Body of pancreas (tissue), 4 donors: Measurements from ENCODE around the gene WDR5. TPM values are rescaled to one million over a fixed set of nuclear protein-coding genes. Genes with fewer than 3 reads are reported as not detected.

Experiments
- ATAC-seq: fragments of 150-250 bp; one replicate; pipeline ENCODE4 v1.9.1; 2016
- DNase-seq, 4 donors: peaks; one replicate each; pipeline ENCODE4 v3.0.0-alpha.2; 2019
- H3K27ac ChIP-seq, 4 donors: fragments of 200-600 bp; sonication (generic); 1 replicate in 3 of 4; 2 replicates in 1 of 4; pipeline versions ENCODE4 v1.5.1 to v1.6.1; 2016 to 2019; ENCODE audit warnings: mild to moderate bottlenecking in 1 of 4, mixed read lengths in 1 of 4, moderate library complexity in 1 of 4
- H3K27me3 ChIP-seq, 2 donors: fragments of 200-600 bp; sonication (generic); one replicate each; pipeline ENCODE4 v1.6.0; 2016; ENCODE audit warnings: mild to moderate bottlenecking in 1 of 2
- H3K36me3 ChIP-seq, 2 donors: fragments of 200-600 bp; sonication (generic); replicated peaks in 1 of 2; 2 replicates each; pipeline ENCODE4 v1.5.1; 2016; ENCODE audit warnings: low read depth in 2 of 2; ENCODE audit not compliant: insufficient read depth in 1 of 2
- H3K4me1 ChIP-seq: fragments of 200-600 bp; sonication (generic); one replicate; pipeline ENCODE4 v1.6.0; 2016
- H3K4me3 ChIP-seq, 2 donors: fragments of 200-600 bp; sonication (generic); 1 replicate in 1 of 2; 2 replicates in 1 of 2; pipeline ENCODE4 v1.5.1; 2016 to 2019
- H3K9me3 ChIP-seq, 3 donors: fragments of 200-600 bp; sonication (generic); 1 replicate in 2 of 3; 2 replicates in 1 of 3; pipeline ENCODE4 v1.5.1; 2016
- CTCF ChIP-seq, 7 experiments: fragments of 450-650 bp in 4 of 7; fragments of 200-600 bp in 3 of 7; sonication (generic) in 3 of 7; IDR thresholded peaks; one replicate each; pipeline ENCODE4 v1.5.1; 2016 to 2019; ENCODE audit warnings: antibody characterized with exemption in 7 of 7
- POLR2A ChIP-seq, 3 donors: fragments of 450-650 bp; IDR thresholded peaks; one replicate each; pipeline ENCODE4 v1.6.1; 2016; ENCODE audit warnings: antibody characterized with exemption in 3 of 3, mild to moderate bottlenecking in 2 of 3
- WGBS, 2 donors: methylation state at CpG; one replicate each; pipeline ENCODE4 v1.1.5; 2017; 5-methylcytosine and 5-hydroxymethylcytosine counted together
- intact Hi-C: fragments of 100-400 bp; cut with DNase I; formaldehyde crosslinking; loops from one replicate; pipeline ENCODE4 v1.15.1; 2023
- total RNA-seq, 2 donors: library from RNA; depleted of rRNA; stranded (reverse); fragments of >200 nt; gene quantifications; one replicate each; pipeline ENCODE4 v1.1.0, GENCODE V29; 2016

The WDR5 gene
- total RNA-seq, 2 donors from 2014 or later: 12.5 to 19.1 TPM

- Histone ChIP-seq H3K36me3 (no peaks in the 10 kb centered on the region), H3K27me3 (peaks cover 0 to 5% of the 10 kb centered on the region in 2 donors), H3K4me1 (peaks cover 10% of the 10 kb centered on the region), H3K9me3 (no peaks in the 10 kb centered on the region), H3K27ac (no peak overlapping the region), H3K4me3 (no peak overlapping the region)
- no peak for DNase-seq
- intact Hi-C loops: no loop called here
- TF ChIP-seq CTCF (IDR thresholded peaks at IDR 0.05) (no peak), POLR2A (IDR thresholded peaks at IDR 0.05) (no peak)
- 50 to 63% methylated on average over 24 of the region's 24 CpGs for WGBS, 2 donors
- no peak for ATAC-seq
Observed at GRCh38 chr9:134189470-134190231, 53.8 kb downstream of the WDR5 start.

GRCh38 chr9:134190232-134191121 lies 54.6 kb downstream of the WDR5 start:
- intact Hi-C loops: no loop called here
- Histone ChIP-seq H3K27me3 (peaks cover 0 to 5% of the 10 kb centered on the region in 2 donors), H3K27ac (no peak overlapping the region), H3K9me3 (no peaks in the 10 kb centered on the region), H3K36me3 (no peaks in the 10 kb centered on the region), H3K4me3 (no peak overlapping the region), H3K4me1 (peaks cover 10% of the 10 kb centered on the region)
- TF ChIP-seq CTCF (IDR thresholded peaks at IDR 0.05) (no peak), POLR2A (IDR thresholded peaks at IDR 0.05) (no peak)
- DNase-seq (no peak), ATAC-seq (no peak)
- WGBS, 2 donors: 72 to 87% methylated on average over 10 to 29 of the region's 29 CpGs

GRCh38 chr9:134191455-134192209 lies 55.8 kb downstream of the WDR5 start:
- no peak for ATAC-seq
- no peak for TF ChIP-seq POLR2A (IDR thresholded peaks at IDR 0.05)
- no peak for TF ChIP-seq CTCF (IDR thresholded peaks at IDR 0.05)
- DNase-seq: peak in 1 of 4 donors; percentile 3
- Histone ChIP-seq H3K9me3 (no peaks in the 10 kb centered on the region), H3K4me1 (peaks cover 10% of the 10 kb centered on the region), H3K27me3 (peaks cover 0 to 5% of the 10 kb centered on the region in 2 donors), H3K36me3 (no peaks in the 10 kb centered on the region), H3K4me3 (no peak overlapping the region), H3K27ac (no peak overlapping the region)
- intact Hi-C loops: no loop called here
- WGBS, 2 donors: 79 to 82% methylated on average over 6 of the region's 6 CpGs

- H3K27me3 ChIP-seq: peaks cover 0 to 5% of the 10 kb centered on the region in 2 donors
- H3K9me3 ChIP-seq: no peaks in the 10 kb centered on the region
- intact Hi-C loops: no loop called here
- no peaks in the 10 kb centered on the region for H3K36me3 ChIP-seq
- H3K27ac ChIP-seq: no peak overlapping the region
- H3K4me1 ChIP-seq: peaks cover 10% of the 10 kb centered on the region
- no peak for ATAC-seq
- WGBS, 2 donors: 64 to 69% methylated on average over 9 to 11 of the region's 12 CpGs
- no peak overlapping the region for H3K4me3 ChIP-seq
- TF ChIP-seq CTCF (IDR thresholded peaks at IDR 0.05): no peak
- TF ChIP-seq POLR2A (IDR thresholded peaks at IDR 0.05): no peak
- DNase-seq: peak in 1 of 4 donors; percentile 2
Observed at GRCh38 chr9:134192311-134192950, 56.5 kb downstream of the WDR5 start.
